GM21515 (cell line): Measurements from ENCODE around the gene ADAM12.

ENCODE experiments used
- ATAC-seq: cut with Tn5 transposase; IDR thresholded peaks from one replicate; pipeline ENCODE4 v1.9.1; 2021; ENCODE audit not compliant: unreplicated experiment

ADAM12 gene

DNA sequence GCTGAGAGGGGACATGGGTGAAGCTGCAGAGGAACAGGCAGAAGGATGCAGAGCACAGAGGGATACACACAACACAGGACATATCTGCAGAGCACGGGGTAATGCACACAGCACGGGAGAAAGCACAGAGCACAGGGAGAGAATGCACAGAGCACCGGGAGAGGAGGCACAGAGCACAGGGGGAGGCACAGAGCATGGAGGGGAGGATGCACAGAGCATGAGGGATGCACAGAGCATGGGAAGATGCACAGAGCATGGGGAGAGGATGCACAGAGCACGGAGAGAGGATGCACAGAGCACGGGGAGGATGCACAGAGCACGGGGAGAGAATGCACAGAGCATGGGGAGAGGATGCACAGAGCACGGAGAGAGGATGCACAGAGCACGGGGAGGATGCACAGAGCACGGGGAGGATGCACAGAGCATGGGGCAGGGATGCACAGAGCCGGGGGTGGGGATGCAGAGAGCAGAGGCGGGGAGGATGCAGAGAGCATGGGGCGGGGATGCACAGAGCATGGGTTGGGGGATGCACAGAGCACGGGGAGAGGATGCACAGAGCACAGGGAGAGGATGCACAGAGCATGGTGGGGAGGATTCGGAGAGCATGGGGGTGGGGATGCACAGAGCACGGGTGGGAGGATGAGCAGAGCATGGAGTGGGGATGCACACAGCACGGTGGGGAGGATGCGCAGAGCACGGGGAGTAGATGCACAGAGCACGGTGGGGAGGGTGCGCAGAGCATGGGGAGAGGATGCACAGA, 230.0 kb downstream of the ADAM12 start:
- no peak for ATAC-seq

GRCh38 chr10:126157189-126157588, 231.1 kb downstream of the ADAM12 start:
- ATAC-seq, result no peak

DNA sequence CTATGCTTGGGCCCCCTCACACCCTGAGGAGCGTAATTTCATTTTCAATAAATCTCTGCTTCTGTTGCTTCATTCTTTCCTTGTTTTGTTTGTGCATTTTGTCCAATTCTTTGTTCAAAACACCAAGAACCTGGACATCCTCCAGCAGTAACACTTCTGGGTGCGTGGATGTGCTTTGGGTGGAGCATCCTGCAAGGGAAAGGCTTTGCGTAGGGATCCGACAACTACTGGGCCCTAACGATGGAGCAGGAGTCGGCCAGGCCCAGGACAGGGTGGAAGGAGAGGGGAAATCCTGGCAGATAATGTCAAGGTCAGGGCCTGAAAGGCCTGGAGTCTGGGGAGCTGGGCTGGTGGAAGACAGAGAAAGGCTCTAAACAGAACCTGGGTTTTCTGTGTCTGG, 231.8 kb downstream of the ADAM12 start:
- ATAC-seq, result no peak

- no peak for ATAC-seq
Observed at GRCh38 chr10:126156012-126156411, 232.3 kb downstream of the ADAM12 start.

DNA sequence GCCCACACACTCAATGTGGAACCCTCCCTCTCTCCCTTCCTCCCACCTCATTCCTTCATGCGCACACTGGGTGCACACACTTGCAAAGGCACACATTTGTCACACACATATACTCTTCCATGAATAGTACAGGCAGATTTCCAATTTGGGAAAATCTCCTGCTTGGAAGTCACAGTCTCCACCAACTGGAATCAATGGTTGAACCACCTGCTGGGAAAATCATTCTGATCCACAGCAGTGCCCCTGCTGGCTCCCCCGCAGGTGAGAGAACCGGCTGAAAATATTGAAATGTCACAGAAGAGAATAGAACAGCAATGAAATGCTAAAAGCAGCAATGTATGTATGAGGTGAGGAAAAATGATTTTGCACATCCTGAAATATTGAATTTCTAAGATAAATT, 232.7 kb downstream of the ADAM12 start:
- no peak for ATAC-seq

DNA sequence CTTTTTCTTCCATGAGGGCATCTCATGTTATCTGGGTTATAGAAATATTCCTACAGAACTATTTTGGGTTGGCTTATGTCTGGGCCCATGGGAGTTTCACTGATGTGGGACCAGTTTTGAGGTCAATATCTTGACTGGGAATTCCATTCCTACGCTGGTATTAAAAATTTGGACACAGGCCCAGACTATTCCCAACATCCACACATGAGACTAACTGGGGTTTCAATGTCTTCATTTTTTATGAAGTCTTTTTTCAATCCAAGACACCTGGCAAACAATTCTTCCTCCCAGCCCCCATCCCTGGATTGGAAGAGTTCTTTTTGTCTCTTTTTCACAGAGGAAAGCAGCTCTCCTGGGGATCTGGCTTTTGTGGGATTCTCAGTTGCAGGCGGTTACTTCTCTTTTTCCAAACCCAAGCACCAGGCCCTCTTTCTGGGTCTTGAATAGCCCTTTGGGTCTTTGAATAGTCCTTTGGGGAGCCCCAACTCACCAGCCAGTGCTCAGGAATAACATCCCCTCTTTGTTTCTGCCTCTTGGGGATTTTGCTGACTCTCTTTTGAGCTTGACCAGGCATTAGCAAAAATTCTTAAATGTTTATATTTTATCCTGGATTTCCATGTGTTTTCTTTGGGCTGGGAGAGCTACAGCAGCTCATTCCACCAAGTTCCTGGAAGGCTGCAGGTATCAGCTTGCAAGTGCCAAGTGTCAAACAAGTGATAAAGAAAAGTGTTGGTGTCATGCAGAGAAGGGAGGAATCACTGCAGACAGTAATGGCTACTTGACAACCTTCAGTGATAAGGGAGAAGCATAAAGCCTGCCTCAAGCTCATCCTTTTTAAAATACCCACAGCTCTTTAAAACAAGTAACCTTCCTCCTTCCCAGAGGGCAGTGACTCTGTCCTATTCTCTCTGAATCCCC, 234.3 kb downstream of the ADAM12 start:
- ATAC-seq, result no peak

DNA sequence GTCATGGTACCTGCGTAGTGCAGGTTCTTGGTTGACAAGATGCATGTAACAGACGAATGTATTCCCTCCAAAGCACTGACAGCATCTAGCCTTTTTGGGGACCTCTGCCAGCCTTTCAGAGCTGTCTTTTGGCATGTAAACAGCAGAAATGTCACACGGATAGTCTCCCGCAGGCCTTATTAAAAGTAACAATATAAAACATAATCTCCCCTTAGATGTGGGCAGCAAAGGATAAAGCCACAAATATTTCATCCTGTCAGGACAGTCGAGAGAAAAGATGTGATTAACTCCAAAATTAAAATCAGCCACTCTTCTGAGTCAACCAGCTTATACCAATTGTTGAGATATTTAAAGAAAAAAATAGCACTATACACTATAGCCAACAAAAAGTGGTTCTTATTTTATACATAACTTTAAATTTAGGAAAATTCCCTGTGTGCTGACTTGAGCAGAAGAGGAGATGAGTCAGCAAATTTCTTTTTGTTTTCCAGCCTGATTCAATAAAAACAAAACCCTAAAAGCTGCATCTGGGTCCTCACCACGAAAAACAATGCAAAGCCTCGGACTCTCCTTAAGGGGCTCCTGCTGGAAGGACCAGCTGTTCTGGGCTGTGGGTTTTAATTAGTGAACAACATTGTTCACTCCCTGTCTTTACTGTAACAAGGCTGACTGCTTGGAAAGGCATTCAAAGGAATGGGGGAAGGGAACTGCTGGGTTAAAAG, 240.2 kb downstream of the ADAM12 start:
- ATAC-seq, result no peak

DNA sequence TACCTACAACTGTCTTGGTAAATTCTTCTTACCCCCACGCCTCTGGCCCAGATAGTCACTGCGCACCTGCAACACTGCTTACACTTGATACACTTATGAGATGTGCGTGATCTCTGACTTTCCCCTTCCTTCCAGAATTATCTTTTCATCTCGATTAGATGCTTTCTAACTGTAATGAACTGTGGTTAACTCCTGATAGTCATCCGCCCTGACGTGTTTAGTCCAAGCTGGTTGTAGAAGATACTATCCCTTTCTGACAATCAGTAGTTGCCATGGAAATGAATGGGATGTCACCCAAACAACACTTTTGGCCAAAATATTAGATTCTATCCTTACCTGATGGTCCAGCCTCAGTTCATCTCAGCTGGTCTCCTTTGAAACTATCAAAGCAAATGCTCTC, 241.5 kb downstream of the ADAM12 start:
- ATAC-seq, result no peak

DNA sequence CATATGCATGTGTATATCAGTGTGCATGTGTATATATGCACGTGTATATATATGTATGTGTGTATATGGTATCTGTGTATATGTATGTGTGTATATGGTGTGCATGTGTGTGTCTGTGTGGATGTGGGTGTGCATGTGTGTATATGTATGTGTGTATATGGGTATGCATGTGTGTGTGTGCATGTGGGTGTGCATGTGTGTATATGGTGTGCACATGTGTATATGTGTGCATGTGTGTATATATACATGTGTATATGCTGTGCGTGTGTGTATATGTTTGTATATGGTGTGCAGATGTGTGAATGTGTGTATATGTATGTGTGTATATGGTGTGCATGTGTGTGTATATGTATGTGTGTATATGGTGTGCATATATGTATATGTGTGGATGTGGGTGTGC, 245.2 kb downstream of the ADAM12 start:
- ATAC-seq, result no peak

GRCh38 chr10:126140746-126141273, 247.5 kb downstream of the ADAM12 start:
- no peak for ATAC-seq

DNA sequence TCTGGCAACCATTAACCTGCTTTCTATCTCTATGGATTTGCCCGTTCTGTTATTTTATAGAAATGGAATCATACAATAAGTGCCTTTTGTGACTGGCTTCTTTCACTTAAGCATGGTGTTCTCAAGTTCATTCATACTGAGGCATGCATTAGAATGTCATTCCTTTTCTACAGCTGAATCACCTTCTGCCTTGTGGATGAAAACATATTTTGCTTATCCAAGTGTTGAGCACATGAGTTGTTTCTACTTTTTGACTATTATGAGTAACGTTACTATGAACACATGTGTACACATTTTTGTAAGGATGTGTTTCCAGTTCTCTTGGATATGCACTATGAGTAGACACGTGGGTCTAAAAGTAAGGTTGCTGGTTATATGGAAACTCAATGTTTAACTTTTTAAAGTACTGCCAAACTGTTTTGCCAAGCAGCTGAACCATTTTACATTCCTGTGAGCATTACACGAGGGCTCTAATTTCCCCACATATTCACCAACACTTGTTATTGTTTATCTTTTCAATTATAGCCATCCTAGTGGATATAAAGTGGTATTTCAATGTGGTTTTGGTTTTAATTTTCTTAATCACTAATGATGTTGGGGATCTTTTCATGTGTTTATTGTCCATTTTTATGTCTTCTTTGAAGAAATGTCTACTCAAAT, 250.6 kb downstream of the ADAM12 start:
- ATAC-seq, result no peak

- no peak for ATAC-seq
Observed at GRCh38 chr10:126135941-126136595, 252.2 kb downstream of the ADAM12 start.

DNA sequence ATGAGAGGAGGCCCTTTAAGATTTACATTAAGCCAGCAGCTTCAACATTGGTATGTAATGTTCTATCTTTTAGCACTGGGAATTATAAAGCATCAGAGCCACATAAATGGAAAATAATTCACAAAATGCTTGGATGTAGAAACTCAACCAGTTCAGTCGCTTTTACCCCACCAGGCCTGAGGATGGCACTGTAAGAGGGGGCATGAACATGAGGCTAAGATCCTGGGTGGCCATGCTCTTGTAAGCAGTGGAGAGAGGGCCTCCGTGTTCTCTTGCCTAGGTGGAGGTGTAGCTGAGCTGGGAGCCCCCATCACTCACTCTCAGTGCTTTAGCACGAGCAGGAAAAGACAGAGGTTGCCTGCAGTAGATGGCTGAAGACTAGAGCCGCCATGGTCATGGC, 253.1 kb downstream of the ADAM12 start:
- no peak for ATAC-seq

DNA sequence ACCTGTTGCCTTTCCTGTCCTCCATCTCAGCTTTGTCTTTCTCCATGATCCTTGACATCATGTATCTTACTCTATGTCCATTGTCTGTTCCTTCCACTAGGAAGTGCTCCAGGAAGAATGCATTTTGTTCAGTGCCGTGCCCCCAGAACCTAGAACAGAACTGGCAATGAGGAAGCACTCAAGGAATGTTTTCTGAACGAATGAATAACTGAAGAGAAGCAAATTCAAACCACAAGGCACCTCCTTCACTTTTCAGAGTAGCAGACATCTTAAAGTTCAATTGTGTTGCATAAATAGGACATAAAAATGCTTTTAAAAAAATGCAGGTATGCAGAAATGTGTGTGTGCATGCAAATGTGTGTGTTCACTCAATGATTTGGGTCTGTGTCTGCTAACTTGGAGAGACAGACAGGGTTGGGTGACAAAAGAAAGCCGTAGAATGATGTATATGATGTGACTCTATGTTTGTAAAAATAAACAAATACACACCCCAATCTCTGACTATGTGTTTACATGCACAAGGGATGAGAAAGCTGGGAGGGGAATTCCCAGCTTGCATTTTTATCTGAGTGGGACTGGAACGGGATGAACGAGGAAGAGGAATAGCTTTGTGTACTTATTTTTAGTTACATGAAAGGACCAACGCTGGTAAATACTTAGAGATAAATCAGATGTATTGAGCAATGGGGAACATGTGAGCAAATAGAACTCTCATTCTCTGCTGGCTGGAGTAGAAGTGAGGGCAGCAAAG, 254.2 kb downstream of the ADAM12 start:
- no peak for ATAC-seq

DNA sequence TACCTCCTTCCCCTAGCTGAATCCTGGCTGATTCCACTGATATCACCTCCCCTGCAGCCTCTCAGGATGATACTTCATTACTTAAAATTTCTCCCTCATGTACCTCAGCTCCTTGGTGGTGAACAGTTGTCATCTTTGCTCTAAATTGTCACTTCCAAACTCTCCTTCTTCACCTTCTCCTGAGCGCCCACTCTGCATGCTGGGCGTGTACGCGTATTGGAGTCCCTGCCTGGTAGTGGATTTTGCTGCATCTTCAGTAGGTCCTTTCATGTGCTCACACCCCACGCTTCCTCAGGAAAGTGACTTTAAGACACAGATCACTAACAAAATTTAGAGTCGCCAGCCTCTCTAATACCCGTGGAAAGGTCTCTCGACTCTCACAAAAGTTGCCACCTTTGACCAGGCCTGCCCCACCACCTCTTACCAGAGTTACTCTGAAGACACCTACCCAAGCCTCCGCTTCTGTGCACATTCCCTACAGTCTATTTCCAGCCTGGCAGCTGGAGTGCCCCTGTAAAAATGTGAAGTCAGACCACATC, 255.1 kb downstream of the ADAM12 start:
- ATAC-seq, result no peak

DNA sequence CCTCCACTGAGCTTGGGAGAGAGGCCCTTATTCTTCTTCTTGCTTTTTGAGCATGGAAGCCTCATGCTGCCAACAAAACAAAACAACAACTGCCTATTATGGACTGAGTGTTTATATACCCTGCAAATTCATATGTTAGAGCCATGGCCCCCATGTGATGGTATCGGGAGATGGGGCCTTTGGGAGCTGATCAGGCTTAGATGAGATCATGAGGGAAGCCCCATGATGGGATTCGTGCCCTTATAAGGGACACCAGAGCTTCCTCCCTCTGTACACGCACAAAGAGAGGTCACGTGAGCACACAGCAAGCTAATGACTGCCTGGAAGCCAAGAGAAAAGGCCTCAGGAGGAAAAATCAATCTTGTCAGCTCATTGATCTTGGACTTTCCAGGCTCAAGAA, 256.9 kb downstream of the ADAM12 start:
- no peak for ATAC-seq

- ATAC-seq, result no peak
Observed at GRCh38 chr10:126130271-126130710, 258.0 kb downstream of the ADAM12 start.

GRCh38 chr10:126129026-126129425, 259.3 kb downstream of the ADAM12 start:
- ATAC-seq, result no peak

DNA sequence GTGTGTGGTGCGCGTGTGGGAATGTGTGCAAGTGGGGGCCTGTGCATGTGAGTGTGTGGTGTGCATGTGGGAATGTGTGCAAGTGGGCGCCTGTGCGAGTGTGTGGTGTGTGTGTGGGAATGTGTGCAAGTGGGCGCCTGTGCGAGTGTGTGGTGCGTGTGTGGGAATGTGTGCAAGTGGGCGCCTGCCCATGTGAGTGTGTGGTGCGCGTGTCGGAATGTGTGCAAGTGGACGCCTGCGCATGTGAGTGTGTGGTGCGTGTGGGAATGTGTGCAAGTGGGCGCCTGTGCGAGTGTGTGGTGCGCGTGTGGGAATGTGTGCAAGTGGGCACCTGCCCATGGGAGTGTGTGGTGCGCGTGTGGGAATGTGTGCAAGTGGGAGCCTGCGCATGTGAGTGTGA, 259.7 kb downstream of the ADAM12 start:
- no peak for ATAC-seq
